Suppressor macrophage treated with lipopolysaccharide for 4 hours (primary cell): ENCODE measurements around the gene IL1RAPL1.
"Not testable (repeated sequence)": the region's sequence is repeated elsewhere in the genome, so short reads cannot be mapped to it uniquely, and the experiment has no call there.

ENCODE experiments used
- DNase-seq: peaks from one replicate; pipeline ENCODE4 v3.0.0-alpha.2; 2020

Gene IL1RAPL1

GRCh38 chrX:28628120-28628519 is 40.9 kb downstream of the IL1RAPL1 start:
- no peak for DNase-seq

GRCh38 chrX:28638775-28639174 is 51.5 kb downstream of the IL1RAPL1 start:
- DNase-seq = no peak

- DNase-seq = no peak
Measured at GRCh38 chrX:28639451-28639850, 52.2 kb downstream of the IL1RAPL1 start.

- no peak for DNase-seq
Measured at GRCh38 chrX:28649541-28649940, 62.3 kb downstream of the IL1RAPL1 start.

- DNase-seq = no peak
Measured at GRCh38 chrX:28651186-28651585, 63.9 kb downstream of the IL1RAPL1 start.

- no peak for DNase-seq
Measured at GRCh38 chrX:28659269-28659668, 72.0 kb downstream of the IL1RAPL1 start.

GRCh38 chrX:28665778-28666177 is 78.5 kb downstream of the IL1RAPL1 start:
- DNase-seq = no peak

GRCh38 chrX:28668303-28668702 is 81.1 kb downstream of the IL1RAPL1 start:
- DNase-seq = no peak

- DNase-seq = no peak
Measured at GRCh38 chrX:28668957-28669356, 81.7 kb downstream of the IL1RAPL1 start.

GRCh38 chrX:28670074-28670473 is 82.8 kb downstream of the IL1RAPL1 start:
- no peak for DNase-seq

- DNase-seq = no peak
Measured at GRCh38 chrX:28675173-28675572, 87.9 kb downstream of the IL1RAPL1 start.

- no peak for DNase-seq
Measured at GRCh38 chrX:28693101-28693500, 105.9 kb downstream of the IL1RAPL1 start.

GRCh38 chrX:28697732-28698131 is 110.5 kb downstream of the IL1RAPL1 start:
- no peak for DNase-seq

GRCh38 chrX:28701222-28701621 is 114.0 kb downstream of the IL1RAPL1 start:
- no peak for DNase-seq

GRCh38 chrX:28706964-28707363 is 119.7 kb downstream of the IL1RAPL1 start:
- no peak for DNase-seq

- no peak for DNase-seq
Measured at GRCh38 chrX:28709421-28709820, 122.2 kb downstream of the IL1RAPL1 start.

GRCh38 chrX:28717864-28718263 is 130.6 kb downstream of the IL1RAPL1 start:
- DNase-seq = no peak

- no peak for DNase-seq
Measured at GRCh38 chrX:28718450-28718849, 131.2 kb downstream of the IL1RAPL1 start.

- DNase-seq = no peak
Measured at GRCh38 chrX:28719620-28720019, 132.4 kb downstream of the IL1RAPL1 start.

GRCh38 chrX:28752330-28752729 is 165.1 kb downstream of the IL1RAPL1 start:
- no peak for DNase-seq

GRCh38 chrX:28756175-28756574 is 168.9 kb downstream of the IL1RAPL1 start:
- DNase-seq = no peak

GRCh38 chrX:28756647-28757046 is 169.4 kb downstream of the IL1RAPL1 start:
- no peak for DNase-seq

- no peak for DNase-seq
Measured at GRCh38 chrX:28757290-28757689, 170.0 kb downstream of the IL1RAPL1 start.

- not testable (repeated sequence) for DNase-seq
Measured at GRCh38 chrX:28766561-28766960, 179.3 kb downstream of the IL1RAPL1 start.

- no peak for DNase-seq
Measured at GRCh38 chrX:28773807-28774206, 186.6 kb downstream of the IL1RAPL1 start.

GRCh38 chrX:28787206-28787605 is 200.0 kb downstream of the IL1RAPL1 start:
- no peak for DNase-seq
